AG09309 (cell line): Measurements from ENCODE around the gene ITK.
A peak's percentile ranks its signal among the peaks of the same experiment; 100 is the strongest.

Source experiments
- DNase-seq: peaks from one replicate; pipeline ENCODE4 v3.0.0-alpha.2; 2010; ENCODE audit warnings: low read depth
- H3K4me3 ChIP-seq: 2 replicates; pipeline ENCODE4 v1.5.1; 2011; ENCODE audit warnings: mild to moderate bottlenecking, low read depth, low read length, moderate library complexity; ENCODE audit not compliant: control insufficient read depth
- TF ChIP-seq, protein P1 (sequence below): IDR thresholded peaks from 2 replicates; pipeline ENCODE4 v1.5.1; 2011; ENCODE audit warnings: mild to moderate bottlenecking, low read depth, low read length, inconsistent platforms; ENCODE audit not compliant: insufficient read depth, control insufficient read depth; ENCODE audit errors: missing control alignments

The ITK gene

GRCh38 chr5:157294407-157295091, 113.9 kb downstream of the ITK start:
- DNase-seq = no peak
- TF ChIP-seq, protein P1, sequence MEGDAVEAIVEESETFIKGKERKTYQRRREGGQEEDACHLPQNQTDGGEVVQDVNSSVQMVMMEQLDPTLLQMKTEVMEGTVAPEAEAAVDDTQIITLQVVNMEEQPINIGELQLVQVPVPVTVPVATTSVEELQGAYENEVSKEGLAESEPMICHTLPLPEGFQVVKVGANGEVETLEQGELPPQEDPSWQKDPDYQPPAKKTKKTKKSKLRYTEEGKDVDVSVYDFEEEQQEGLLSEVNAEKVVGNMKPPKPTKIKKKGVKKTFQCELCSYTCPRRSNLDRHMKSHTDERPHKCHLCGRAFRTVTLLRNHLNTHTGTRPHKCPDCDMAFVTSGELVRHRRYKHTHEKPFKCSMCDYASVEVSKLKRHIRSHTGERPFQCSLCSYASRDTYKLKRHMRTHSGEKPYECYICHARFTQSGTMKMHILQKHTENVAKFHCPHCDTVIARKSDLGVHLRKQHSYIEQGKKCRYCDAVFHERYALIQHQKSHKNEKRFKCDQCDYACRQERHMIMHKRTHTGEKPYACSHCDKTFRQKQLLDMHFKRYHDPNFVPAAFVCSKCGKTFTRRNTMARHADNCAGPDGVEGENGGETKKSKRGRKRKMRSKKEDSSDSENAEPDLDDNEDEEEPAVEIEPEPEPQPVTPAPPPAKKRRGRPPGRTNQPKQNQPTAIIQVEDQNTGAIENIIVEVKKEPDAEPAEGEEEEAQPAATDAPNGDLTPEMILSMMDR = no peak
- H3K4me3 ChIP-seq = no peak overlapping the region

- H3K4me3 ChIP-seq = no peak overlapping the region
- TF ChIP-seq, protein P1 = no peak
- DNase-seq = no peak
Measured at GRCh38 chr5:157295247-157295646, 114.6 kb downstream of the ITK start.

DNA sequence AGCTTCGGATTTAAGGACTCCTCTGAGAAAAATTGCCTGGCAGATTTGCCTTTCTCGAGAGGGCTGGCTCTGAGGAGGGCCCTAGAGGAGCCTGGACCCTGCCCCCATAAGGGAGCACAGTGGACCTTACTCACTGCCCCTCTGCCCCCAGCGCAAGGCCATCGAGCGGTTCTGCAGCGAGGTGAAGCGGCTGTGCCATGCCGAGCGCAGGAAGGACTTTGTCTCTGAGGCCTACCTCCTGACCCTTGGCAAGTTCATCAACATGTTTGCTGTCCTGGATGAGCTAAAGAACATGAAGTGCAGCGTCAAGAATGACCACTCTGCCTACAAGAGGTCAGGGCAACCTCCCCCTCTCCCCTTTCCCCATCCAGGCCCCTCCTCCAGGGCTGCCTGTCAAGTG, 119.9 kb downstream of the ITK start:
- TF ChIP-seq, protein P1 = no peak

DNA sequence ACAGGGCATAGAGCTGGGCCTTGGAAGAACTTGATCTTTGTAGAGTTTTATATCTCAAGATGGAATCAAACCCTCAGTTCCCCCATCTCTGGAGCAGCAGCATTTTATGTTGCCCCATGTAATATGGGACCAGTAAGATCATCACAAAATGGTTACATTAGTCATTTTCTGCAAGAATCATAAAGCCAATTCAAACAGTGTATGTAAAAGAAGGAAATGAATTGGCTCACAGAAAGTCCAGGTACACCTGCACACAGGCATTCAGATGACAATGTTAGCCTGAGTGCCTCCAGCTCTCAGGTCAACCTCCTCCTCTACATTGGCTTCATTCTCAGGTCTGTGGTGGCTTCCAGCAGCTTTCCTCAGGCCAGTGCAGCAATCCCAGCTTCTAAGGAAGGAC, 120.4 kb downstream of the ITK start:
- TF ChIP-seq, protein P1 = no peak
- H3K4me3 ChIP-seq = no peak overlapping the region
- DNase-seq = no peak

More for the DNA sequence above, 119.9 kb downstream of the ITK start:
- DNase-seq = no peak
- no peak overlapping the region for H3K4me3 ChIP-seq

DNA sequence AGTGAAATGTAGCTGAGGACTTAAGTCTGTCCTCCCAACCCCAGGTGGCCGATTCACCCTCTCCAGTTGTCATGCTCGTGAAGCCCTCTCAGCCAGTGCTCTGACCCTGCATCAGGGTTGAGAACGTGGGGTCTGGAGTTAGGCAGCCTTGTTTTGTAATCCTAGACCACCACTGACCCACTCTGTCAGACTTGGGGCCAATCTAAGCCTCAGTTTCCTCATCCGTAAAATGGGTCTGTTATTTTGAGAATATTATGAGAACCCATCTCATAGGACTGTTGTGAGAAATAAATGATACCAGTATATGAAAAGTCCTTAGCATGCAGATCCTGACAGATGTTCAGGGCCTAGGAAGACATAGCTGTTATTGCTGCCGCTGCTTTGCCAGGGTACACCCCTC, 122.4 kb downstream of the ITK start:
- no peak overlapping the region for H3K4me3 ChIP-seq
- no peak for DNase-seq
- TF ChIP-seq, protein P1 = no peak

DNA sequence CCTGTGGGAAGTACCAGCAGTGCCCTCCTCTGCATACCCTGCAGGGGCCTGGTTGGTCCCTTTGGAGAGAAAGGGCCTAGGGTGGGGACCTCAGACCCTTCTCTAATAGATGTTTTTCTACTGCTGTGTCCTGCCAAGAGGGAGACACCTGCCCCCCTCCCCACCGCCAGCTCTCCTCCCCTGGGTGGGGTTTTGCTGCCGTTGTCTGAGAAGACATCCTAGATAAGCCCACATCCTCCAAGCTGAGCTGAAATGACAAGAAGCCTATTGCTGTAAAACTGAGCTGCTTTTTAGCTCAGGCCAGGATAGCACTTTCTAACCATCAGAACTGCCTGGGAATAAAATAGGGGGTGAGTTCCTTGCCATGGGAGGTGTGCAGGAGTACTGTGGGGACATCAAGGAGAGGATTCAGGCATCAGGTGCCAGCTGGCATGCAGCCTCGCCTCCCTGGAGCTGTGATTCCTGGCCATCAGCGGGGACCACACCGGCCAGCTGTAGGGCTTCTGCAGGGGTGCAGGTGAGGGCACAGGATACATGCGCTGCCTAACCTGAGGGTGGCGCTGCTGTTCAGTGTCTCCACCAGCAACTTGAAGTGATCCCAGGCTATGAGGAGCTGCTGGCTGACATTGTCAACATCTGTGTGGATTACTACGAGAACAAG, 123.2 kb downstream of the ITK start:
- H3K4me3 ChIP-seq = no peak overlapping the region
- DNase-seq = no peak
- TF ChIP-seq, protein P1 = peak; percentile 7
